A673 (cell line): Measurements from ENCODE around the gene KLHL30.

Source experiments
- CTCF ChIP-seq: fragments of 300-800, 200-600 bp; sonication (generic); conservative IDR thresholded peaks from 2 replicates; pipeline ENCODE4 v1.5.1; 2017; ENCODE audit warnings: low read depth, mild to moderate bottlenecking, antibody characterized with exemption, low read length, moderate library complexity, mixed read lengths
- EZH2 ChIP-seq: fragments of 200-600 bp; sonication (generic); IDR thresholded peaks from 2 replicates; pipeline ENCODE4 v1.6.1; 2017; ENCODE audit warnings: borderline replicate concordance, low read depth, mild to moderate bottlenecking, mixed read lengths, antibody characterized with exemption, low read length; ENCODE audit not compliant: poor library complexity, severe bottlenecking

- TF ChIP-seq CTCF (no peak), EZH2 (no peak)
Observed at GRCh38 chr2:238159071-238159539, 20.6 kb downstream of the KLHL30 start.
